SKM-1 (cell line): Measurements from ENCODE around the gene FGFBP2.

Experiments
- DNase-seq: peaks from one replicate; lab custom pipeline; 2025; ENCODE audit not compliant: unreplicated experiment; lab: John Stamatoyannopoulos, UW

Gene FGFBP2

GRCh38 chr4:15963001-15963451 lies at the start of gene FGFBP2:
TSS of gene FGFBP2 (minus strand) at chr4:15963175. CDS start at chr4:15963129, 46 bp downstream.
- peak; percentile 7 for DNase-seq

- no peak for DNase-seq
Observed at GRCh38 chr4:16011173-16011572, 48.2 kb upstream of the FGFBP2 start.

GRCh38 chr4:16009153-16009552 lies 46.2 kb upstream of the FGFBP2 start:
- DNase-seq: no peak

GRCh38 chr4:16007471-16008095 lies 44.6 kb upstream of the FGFBP2 start:
- DNase-seq: no peak

- no peak for DNase-seq
Observed at GRCh38 chr4:16006771-16007446, 43.9 kb upstream of the FGFBP2 start.

- no peak for DNase-seq
Observed at GRCh38 chr4:16005676-16006075, 42.7 kb upstream of the FGFBP2 start.

- peak; percentile 74 for DNase-seq
Observed at GRCh38 chr4:16001484-16001858, 38.5 kb upstream of the FGFBP2 start.

GRCh38 chr4:16000708-16001483 lies 37.9 kb upstream of the FGFBP2 start:
- DNase-seq: no peak

GRCh38 chr4:15996773-15997172 lies 33.8 kb upstream of the FGFBP2 start:
- DNase-seq: no peak

- no peak for DNase-seq
Observed at GRCh38 chr4:15995826-15996225, 32.9 kb upstream of the FGFBP2 start.

GRCh38 chr4:15992167-15992485 lies 29.2 kb upstream of the FGFBP2 start:
- no peak for DNase-seq

GRCh38 chr4:15990570-15991285 lies 27.8 kb upstream of the FGFBP2 start:
- DNase-seq: no peak

- DNase-seq: no peak
Observed at GRCh38 chr4:15989424-15989823, 26.4 kb upstream of the FGFBP2 start.

GRCh38 chr4:15988222-15988621 lies 25.2 kb upstream of the FGFBP2 start:
- DNase-seq: no peak

GRCh38 chr4:15986907-15987306 lies 23.9 kb upstream of the FGFBP2 start:
- DNase-seq: no peak

GRCh38 chr4:15983610-15984009 lies 20.6 kb upstream of the FGFBP2 start:
- no peak for DNase-seq

- no peak for DNase-seq
Observed at GRCh38 chr4:15982842-15983524, 20.0 kb upstream of the FGFBP2 start.

- no peak for DNase-seq
Observed at GRCh38 chr4:15976456-15977447, 13.8 kb upstream of the FGFBP2 start.

- DNase-seq: no peak
Observed at GRCh38 chr4:15971068-15971801, 8.3 kb upstream of the FGFBP2 start.
